Measurements from ENCODE around the gene SRGAP3.

Gene SRGAP3

DNA sequence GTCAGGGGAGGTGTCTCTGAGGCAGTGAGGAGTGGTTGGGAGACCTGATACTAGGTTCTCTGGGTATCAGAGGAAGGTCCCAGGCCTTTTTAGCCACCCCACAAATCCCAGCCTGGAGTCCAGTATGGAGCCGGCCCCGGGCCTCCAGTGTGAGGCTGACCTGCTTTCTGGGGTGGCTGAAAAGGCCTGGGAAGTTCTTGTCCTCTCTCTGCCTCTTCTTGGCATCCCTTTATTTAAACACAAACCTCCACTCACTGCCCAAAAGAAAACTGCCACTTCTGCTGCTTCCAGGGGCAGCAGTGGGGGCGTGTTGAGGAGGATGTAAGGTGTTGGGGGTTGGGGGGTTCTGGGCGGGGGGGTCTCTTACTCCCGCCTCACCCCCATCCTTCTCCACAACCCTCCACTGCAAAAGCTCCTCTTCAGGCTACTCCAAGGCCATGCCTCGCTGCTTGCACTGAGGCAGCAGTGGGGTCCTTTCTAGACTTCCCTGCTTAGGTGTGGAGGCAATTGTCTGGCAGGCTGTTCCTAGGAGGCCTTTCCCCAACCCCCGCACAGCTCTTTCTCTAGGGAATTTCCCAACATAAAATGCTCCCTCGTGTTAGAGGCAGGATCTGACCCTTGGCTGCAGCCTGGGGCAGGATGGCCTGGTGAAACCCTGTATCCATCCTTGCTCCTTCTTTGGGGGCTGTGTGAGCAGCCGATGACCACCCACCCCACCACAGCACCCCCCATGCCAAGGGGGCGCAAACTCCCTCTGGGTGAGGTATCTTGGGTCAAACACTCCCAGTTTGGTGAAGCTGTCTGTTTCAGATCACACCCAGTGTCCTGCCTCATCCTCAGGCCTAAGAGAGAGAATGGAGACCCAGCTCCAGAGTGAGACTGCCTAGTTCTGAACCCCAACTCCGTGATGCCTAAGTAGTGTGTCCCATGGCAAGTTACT lies 274.1 kb downstream of the SRGAP3 start:
- DNase-seq (ENCODE audit: insufficient read length) (no peak), FAIRE-seq (no peak)

DNA sequence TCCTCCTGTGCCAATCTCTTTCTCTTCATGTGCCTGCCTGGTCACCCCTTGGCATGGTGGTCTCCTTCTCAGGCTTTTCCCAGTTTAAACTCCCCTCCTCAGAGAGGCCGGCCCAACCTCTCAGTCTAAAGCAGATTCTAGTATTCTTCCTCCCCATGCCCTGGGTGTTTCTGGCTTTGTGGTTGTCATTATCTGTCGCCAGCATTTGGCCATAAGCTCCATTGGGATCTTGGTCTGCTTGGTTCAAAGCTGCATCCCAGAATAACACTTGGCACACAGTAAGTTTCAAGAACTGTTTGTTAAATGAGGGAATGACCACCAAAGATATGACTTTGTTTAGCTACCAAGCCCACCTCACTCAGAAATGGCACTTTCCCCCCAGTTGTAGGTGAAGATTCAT lies 275.0 kb downstream of the SRGAP3 start:
- DNase-seq (ENCODE audit: insufficient read length) (no peak), FAIRE-seq (no peak)
- no peak for TF ChIP-seq TAF1 (IDR thresholded peaks at IDR 0.05; ENCODE audit: borderline replicate concordance, low read depth, low read length)
- no peak for TF ChIP-seq POLR2A (IDR thresholded peaks at IDR 0.05; ENCODE audit: low read depth, low read length)
- no peak for TF ChIP-seq POLR2AphosphoS5 (IDR thresholded peaks at IDR 0.05; ENCODE audit: low read depth, low read length)

More for the DNA sequence above, 274.1 kb downstream of the SRGAP3 start:
- TF ChIP-seq TAF1 (IDR thresholded peaks at IDR 0.05; ENCODE audit: borderline replicate concordance, low read depth, low read length) (no peak), POLR2AphosphoS5 (IDR thresholded peaks at IDR 0.05; ENCODE audit: low read depth, low read length) (no peak), POLR2A (IDR thresholded peaks at IDR 0.05; ENCODE audit: low read depth, low read length) (no peak)

GRCh38 chr3:8972639-8973038 lies 276.8 kb downstream of the SRGAP3 start:
- TF ChIP-seq POLR2A (IDR thresholded peaks at IDR 0.05; ENCODE audit: low read depth, low read length) (no peak), POLR2AphosphoS5 (IDR thresholded peaks at IDR 0.05; ENCODE audit: low read depth, low read length) (no peak), TAF1 (IDR thresholded peaks at IDR 0.05; ENCODE audit: borderline replicate concordance, low read depth, low read length) (no peak)
- DNase-seq (ENCODE audit: insufficient read length), result no peak
- no peak for FAIRE-seq

GRCh38 chr3:8970971-8971589 lies 278.4 kb downstream of the SRGAP3 start:
- TF ChIP-seq POLR2AphosphoS5 (IDR thresholded peaks at IDR 0.05; ENCODE audit: low read depth, low read length), result no peak
- no peak for TF ChIP-seq POLR2A (IDR thresholded peaks at IDR 0.05; ENCODE audit: low read depth, low read length)
- TF ChIP-seq TAF1 (IDR thresholded peaks at IDR 0.05; ENCODE audit: borderline replicate concordance, low read depth, low read length), result no peak
- no peak for FAIRE-seq
- no peak for DNase-seq (ENCODE audit: insufficient read length)

- TF ChIP-seq POLR2A (IDR thresholded peaks at IDR 0.05; ENCODE audit: low read depth, low read length), result no peak
- no peak for TF ChIP-seq TAF1 (IDR thresholded peaks at IDR 0.05; ENCODE audit: borderline replicate concordance, low read depth, low read length)
- TF ChIP-seq POLR2AphosphoS5 (IDR thresholded peaks at IDR 0.05; ENCODE audit: low read depth, low read length), result no peak
- no peak for FAIRE-seq
- DNase-seq (ENCODE audit: insufficient read length), result no peak
These were observed 280.2 kb downstream of the SRGAP3 start for GRCh38 chr3:8969241-8969640.

- FAIRE-seq (no peak), DNase-seq (ENCODE audit: insufficient read length) (no peak)
- no peak for TF ChIP-seq POLR2A (IDR thresholded peaks at IDR 0.05; ENCODE audit: low read depth, low read length)
- TF ChIP-seq POLR2AphosphoS5 (IDR thresholded peaks at IDR 0.05; ENCODE audit: low read depth, low read length), result no peak
- no peak for TF ChIP-seq TAF1 (IDR thresholded peaks at IDR 0.05; ENCODE audit: borderline replicate concordance, low read depth, low read length)
These were observed 281.0 kb downstream of the SRGAP3 start for GRCh38 chr3:8968375-8968882.

GRCh38 chr3:8967553-8967952 lies 281.9 kb downstream of the SRGAP3 start:
- FAIRE-seq (no peak), DNase-seq (ENCODE audit: insufficient read length) (no peak)
- TF ChIP-seq TAF1 (IDR thresholded peaks at IDR 0.05; ENCODE audit: borderline replicate concordance, low read depth, low read length), result no peak
- no peak for TF ChIP-seq POLR2AphosphoS5 (IDR thresholded peaks at IDR 0.05; ENCODE audit: low read depth, low read length)
- TF ChIP-seq POLR2A (IDR thresholded peaks at IDR 0.05; ENCODE audit: low read depth, low read length), result no peak

- FAIRE-seq (no peak), DNase-seq (ENCODE audit: insufficient read length) (no peak)
- TF ChIP-seq POLR2A (IDR thresholded peaks at IDR 0.05; ENCODE audit: low read depth, low read length) (no peak), POLR2AphosphoS5 (IDR thresholded peaks at IDR 0.05; ENCODE audit: low read depth, low read length) (no peak), TAF1 (IDR thresholded peaks at IDR 0.05; ENCODE audit: borderline replicate concordance, low read depth, low read length) (no peak)
These were observed 282.6 kb downstream of the SRGAP3 start for GRCh38 chr3:8966820-8967348.

DNA sequence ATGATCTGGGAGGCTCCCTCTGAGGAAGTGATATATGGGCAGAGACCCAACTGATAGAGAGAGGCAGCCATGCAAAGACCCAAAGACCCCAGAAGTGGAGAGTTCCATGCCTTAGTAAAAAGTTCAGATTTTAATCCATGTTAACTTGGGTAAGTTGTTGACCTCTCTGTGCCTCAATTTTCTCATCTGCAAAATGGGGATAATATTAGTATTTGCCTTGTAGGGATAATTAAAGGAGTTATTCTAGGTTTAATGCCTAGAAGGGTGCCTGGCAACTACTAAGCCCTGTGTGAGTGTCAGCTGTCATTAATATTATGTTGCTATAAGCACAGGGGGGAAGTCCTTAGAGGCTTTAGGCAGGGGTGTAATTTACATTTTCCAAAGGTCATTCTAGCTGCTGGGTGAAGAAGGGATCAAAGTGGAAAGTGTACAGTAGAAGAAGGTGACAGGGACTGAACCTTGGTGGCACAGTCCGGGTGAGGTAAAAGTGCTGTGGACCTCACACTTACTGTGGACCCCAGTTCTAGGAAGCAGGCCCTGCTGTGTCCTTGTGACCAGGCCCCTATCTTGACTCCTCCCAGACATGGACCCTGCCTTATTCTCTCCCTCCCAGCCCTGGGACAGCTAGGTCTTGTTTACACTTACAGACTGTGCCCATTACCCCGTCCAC lies 283.2 kb downstream of the SRGAP3 start:
- FAIRE-seq (no peak), DNase-seq (ENCODE audit: insufficient read length) (no peak)
- TF ChIP-seq POLR2A (IDR thresholded peaks at IDR 0.05; ENCODE audit: low read depth, low read length) (no peak), TAF1 (IDR thresholded peaks at IDR 0.05; ENCODE audit: borderline replicate concordance, low read depth, low read length) (no peak), POLR2AphosphoS5 (IDR thresholded peaks at IDR 0.05; ENCODE audit: low read depth, low read length) (no peak)

- TF ChIP-seq POLR2AphosphoS5 (IDR thresholded peaks at IDR 0.05; ENCODE audit: low read depth, low read length), result no peak
- no peak for TF ChIP-seq POLR2A (IDR thresholded peaks at IDR 0.05; ENCODE audit: low read depth, low read length)
- no peak for TF ChIP-seq TAF1 (IDR thresholded peaks at IDR 0.05; ENCODE audit: borderline replicate concordance, low read depth, low read length)
- FAIRE-seq (no peak), DNase-seq (ENCODE audit: insufficient read length) (no peak)
These were observed 284.7 kb downstream of the SRGAP3 start for GRCh38 chr3:8964436-8965370.
